ENCODE measurements around the gene ARSI. TPM values are rescaled to one million over a fixed set of nuclear protein-coding genes. Genes with fewer than 3 reads are reported as not detected.

Gene ARSI
- total and polyA plus RNA-seq, 7 donors: 0.15 to 0.45 TPM; not detected in 5

- H3K4me1 ChIP-seq: peaks cover 16% of the 10 kb centered on the region
- no peak overlapping the region for H3K4me3 ChIP-seq
- WGBS, 3 donors: 79 to 86% (median 82%) methylated on average over 5 of the region's 5 CpGs
- H3K27me3 ChIP-seq (ENCODE audit: insufficient read depth in 3 of 3, low read length in 2 of 3): no peaks in the 10 kb centered on the region
- intact Hi-C loops (cut with DNase I): no loop called here
- DNase-seq: no peak
- TF ChIP-seq CTCF (IDR thresholded peaks at IDR 0.05): no peak
- peak in 3 of 4 donors; percentile 21 to 25 (median 23) for ATAC-seq
- no peaks in the 10 kb centered on the region for H3K9me3 ChIP-seq
- peak overlapping the region; percentile 46 for H3K27ac ChIP-seq
- H3K36me3 ChIP-seq (ENCODE audit: insufficient read depth in 1 of 2, low read depth in 1 of 2): no peaks in the 10 kb centered on the region
These were observed 39.3 kb downstream of the ARSI start for GRCh38 chr5:150263375-150263775.

DNA sequence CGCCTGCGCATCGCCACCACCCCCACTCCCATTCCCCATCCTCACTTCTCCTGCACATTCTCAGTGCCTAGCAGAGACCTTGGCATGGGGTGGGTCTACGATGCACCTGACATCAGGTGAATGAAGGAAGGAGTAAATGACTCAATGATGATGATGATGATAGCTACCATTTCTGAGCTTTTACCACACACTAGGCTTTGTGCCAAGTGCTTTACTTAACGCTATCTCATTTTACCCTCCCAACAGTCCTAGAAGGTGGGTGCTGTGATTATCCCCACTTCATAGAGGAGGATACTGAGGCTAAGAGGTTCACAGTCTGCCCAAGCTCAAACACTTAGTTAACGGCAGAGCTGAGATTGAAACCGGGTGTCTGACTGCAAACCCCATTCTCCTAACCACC, 40.2 kb downstream of the ARSI start:
- 87 to 93% (median 92%) methylated on average over 7 of the region's 7 CpGs for WGBS, 3 donors
- H3K4me3 ChIP-seq: no peak overlapping the region
- intact Hi-C loops (cut with DNase I): no loop called here
- H3K36me3 ChIP-seq (ENCODE audit: insufficient read depth in 1 of 2, low read depth in 1 of 2): no peaks in the 10 kb centered on the region
- DNase-seq (no peak), ATAC-seq (no peak)
- H3K27ac ChIP-seq: no peak overlapping the region
- no peak for TF ChIP-seq CTCF (IDR thresholded peaks at IDR 0.05)
- no peaks in the 10 kb centered on the region for H3K9me3 ChIP-seq
- H3K27me3 ChIP-seq (ENCODE audit: insufficient read depth in 3 of 3, low read length in 2 of 3): no peaks in the 10 kb centered on the region
- H3K4me1 ChIP-seq: peaks cover 16% of the 10 kb centered on the region

GRCh38 chr5:150261231-150261630, 41.5 kb downstream of the ARSI start:
- no peaks in the 10 kb centered on the region for H3K27me3 ChIP-seq (ENCODE audit: insufficient read depth in 3 of 3, low read length in 2 of 3)
- H3K4me1 ChIP-seq: peaks cover 16% of the 10 kb centered on the region
- H3K36me3 ChIP-seq (ENCODE audit: insufficient read depth in 1 of 2, low read depth in 1 of 2): no peaks in the 10 kb centered on the region
- DNase-seq (no peak), ATAC-seq (no peak)
- H3K27ac ChIP-seq: no peak overlapping the region
- WGBS, 3 donors: 65 to 75% (median 66%) methylated on average over 8 of the region's 8 CpGs
- intact Hi-C loops (cut with DNase I): no loop called here
- H3K4me3 ChIP-seq: no peak overlapping the region
- H3K9me3 ChIP-seq: no peaks in the 10 kb centered on the region
- TF ChIP-seq CTCF (IDR thresholded peaks at IDR 0.05): no peak

DNA sequence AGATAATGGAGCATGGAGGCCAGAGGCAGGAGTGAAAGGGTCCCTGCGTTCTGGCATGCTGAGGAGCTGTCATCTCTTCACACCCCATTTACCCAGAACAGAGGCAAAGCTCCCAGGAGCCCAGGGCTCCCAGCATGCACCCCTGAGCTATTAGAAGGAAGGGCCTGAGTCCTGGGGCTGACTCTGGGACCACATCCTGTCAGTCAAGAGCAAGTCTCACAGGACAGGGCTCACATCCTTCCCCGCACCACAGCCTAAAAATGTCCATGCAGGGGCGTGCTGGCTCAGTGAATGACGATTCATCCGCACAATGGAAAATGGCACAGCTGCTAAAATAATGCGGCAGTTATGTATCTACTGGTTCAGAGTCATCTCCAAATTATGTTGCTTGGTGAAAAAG, 44.6 kb downstream of the ARSI start:
- DNase-seq (no peak), ATAC-seq (no peak)
- Histone ChIP-seq H3K36me3 (ENCODE audit: insufficient read depth in 1 of 2, low read depth in 1 of 2) (no peaks in the 10 kb centered on the region), H3K4me1 (peaks cover 2% of the 10 kb centered on the region), H3K4me3 (no peak overlapping the region), H3K27me3 (ENCODE audit: insufficient read depth in 3 of 3, low read length in 2 of 3) (no peaks in the 10 kb centered on the region), H3K27ac (no peak overlapping the region), H3K9me3 (no peaks in the 10 kb centered on the region)
- intact Hi-C loops (cut with DNase I): no loop called here
- TF ChIP-seq CTCF (IDR thresholded peaks at IDR 0.05): no peak
- WGBS, 3 donors: 60 to 68% (median 64%) methylated on average over 6 of the region's 6 CpGs

DNA sequence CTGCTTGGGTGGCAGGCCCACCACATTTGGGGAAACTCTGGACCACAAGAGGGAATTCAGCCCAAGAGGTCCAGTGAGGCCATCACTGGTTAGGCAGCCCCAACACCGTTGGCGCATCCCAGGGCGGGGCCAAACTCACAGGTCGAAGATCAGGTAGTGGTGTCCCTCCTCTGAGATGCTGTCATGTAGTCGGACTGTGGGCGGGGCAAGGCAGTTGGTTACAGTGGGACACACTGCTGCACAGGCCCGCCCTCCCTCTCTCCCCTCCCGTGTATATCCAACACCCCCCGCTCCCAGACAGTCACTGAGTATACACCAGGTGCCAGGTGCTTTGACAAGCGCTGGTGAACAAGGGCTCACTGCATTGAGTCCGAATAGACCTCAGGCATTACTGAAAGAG, 45.3 kb downstream of the ARSI start:
- DNase-seq: no peak
- intact Hi-C loops (cut with DNase I): no loop called here
- TF ChIP-seq CTCF (IDR thresholded peaks at IDR 0.05): no peak
- 87 to 88% (median 87%) methylated on average over 10 to 11 of the region's 11 CpGs for WGBS, 3 donors
- Histone ChIP-seq H3K4me1 (no peaks in the 10 kb centered on the region), H3K36me3 (ENCODE audit: insufficient read depth in 1 of 2, low read depth in 1 of 2) (no peaks in the 10 kb centered on the region), H3K4me3 (no peak overlapping the region), H3K27ac (no peak overlapping the region), H3K9me3 (no peaks in the 10 kb centered on the region), H3K27me3 (ENCODE audit: insufficient read depth in 3 of 3, low read length in 2 of 3) (no peaks in the 10 kb centered on the region)
- no peak for ATAC-seq
